NB4 (cell line): Measurements from ENCODE around the gene ANGPTL3.
"Not testable (repeated sequence)": the region's sequence is repeated elsewhere in the genome, so short reads cannot be mapped to it uniquely, and the experiment has no call there.

Experiments used
- DNase-seq: peaks from one replicate; pipeline ENCODE4 v3.0.0; 2010; ENCODE audit warnings: low read depth
- H3K4me3 ChIP-seq: one replicate; pipeline ENCODE4 v1.5.1; 2011; ENCODE audit warnings: mild to moderate bottlenecking, low read depth, low read length, moderate library complexity
- MYC ChIP-seq: IDR thresholded peaks from 2 replicates; pipeline ENCODE4 v1.6.1; 2011; ENCODE audit warnings: low read depth, low read length
- POLR2A ChIP-seq: IDR thresholded peaks from 2 replicates; pipeline ENCODE4 v1.6.1; 2011; ENCODE audit warnings: mild to moderate bottlenecking; ENCODE audit not compliant: insufficient read length; ENCODE audit errors: extremely low read depth
- TF ChIP-seq, protein P1 (sequence below): IDR thresholded peaks from one replicate; pipeline ENCODE4 v1.5.1; 2012; ENCODE audit warnings: low read depth, low read length
- TF ChIP-seq, protein P2 (sequence below): IDR thresholded peaks from 2 replicates; pipeline ENCODE4 v1.6.1; 2011; ENCODE audit warnings: low read depth, low read length

Gene ANGPTL3, protein sequence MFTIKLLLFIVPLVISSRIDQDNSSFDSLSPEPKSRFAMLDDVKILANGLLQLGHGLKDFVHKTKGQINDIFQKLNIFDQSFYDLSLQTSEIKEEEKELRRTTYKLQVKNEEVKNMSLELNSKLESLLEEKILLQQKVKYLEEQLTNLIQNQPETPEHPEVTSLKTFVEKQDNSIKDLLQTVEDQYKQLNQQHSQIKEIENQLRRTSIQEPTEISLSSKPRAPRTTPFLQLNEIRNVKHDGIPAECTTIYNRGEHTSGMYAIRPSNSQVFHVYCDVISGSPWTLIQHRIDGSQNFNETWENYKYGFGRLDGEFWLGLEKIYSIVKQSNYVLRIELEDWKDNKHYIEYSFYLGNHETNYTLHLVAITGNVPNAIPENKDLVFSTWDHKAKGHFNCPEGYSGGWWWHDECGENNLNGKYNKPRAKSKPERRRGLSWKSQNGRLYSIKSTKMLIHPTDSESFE

DNA sequence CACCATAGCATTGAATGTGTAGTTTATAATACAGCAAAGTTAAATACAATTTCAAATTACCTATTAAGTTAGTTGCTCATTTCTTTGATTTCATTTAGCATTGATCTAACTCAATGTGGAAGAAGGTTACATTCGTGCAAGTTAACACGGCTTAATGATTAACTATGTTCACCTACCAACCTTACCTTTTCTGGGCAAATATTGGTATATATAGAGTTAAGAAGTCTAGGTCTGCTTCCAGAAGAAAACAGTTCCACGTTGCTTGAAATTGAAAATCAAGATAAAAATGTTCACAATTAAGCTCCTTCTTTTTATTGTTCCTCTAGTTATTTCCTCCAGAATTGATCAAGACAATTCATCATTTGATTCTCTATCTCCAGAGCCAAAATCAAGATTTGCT, at the start of gene ANGPTL3:
TSS of gene ANGPTL3 (plus strand) at position 240 of the 400 bp plus-strand sequence. CDS start at position 287, 47 bp downstream.
- no peak for DNase-seq
- no peak within 1 kb of the TSS for H3K4me3 ChIP-seq
- TF ChIP-seq, protein P1, sequence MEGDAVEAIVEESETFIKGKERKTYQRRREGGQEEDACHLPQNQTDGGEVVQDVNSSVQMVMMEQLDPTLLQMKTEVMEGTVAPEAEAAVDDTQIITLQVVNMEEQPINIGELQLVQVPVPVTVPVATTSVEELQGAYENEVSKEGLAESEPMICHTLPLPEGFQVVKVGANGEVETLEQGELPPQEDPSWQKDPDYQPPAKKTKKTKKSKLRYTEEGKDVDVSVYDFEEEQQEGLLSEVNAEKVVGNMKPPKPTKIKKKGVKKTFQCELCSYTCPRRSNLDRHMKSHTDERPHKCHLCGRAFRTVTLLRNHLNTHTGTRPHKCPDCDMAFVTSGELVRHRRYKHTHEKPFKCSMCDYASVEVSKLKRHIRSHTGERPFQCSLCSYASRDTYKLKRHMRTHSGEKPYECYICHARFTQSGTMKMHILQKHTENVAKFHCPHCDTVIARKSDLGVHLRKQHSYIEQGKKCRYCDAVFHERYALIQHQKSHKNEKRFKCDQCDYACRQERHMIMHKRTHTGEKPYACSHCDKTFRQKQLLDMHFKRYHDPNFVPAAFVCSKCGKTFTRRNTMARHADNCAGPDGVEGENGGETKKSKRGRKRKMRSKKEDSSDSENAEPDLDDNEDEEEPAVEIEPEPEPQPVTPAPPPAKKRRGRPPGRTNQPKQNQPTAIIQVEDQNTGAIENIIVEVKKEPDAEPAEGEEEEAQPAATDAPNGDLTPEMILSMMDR: no peak
- TF ChIP-seq, protein P2, sequence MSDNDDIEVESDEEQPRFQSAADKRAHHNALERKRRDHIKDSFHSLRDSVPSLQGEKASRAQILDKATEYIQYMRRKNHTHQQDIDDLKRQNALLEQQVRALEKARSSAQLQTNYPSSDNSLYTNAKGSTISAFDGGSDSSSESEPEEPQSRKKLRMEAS: no peak
- no peak for TF ChIP-seq POLR2A
- TF ChIP-seq MYC: no peak

DNA sequence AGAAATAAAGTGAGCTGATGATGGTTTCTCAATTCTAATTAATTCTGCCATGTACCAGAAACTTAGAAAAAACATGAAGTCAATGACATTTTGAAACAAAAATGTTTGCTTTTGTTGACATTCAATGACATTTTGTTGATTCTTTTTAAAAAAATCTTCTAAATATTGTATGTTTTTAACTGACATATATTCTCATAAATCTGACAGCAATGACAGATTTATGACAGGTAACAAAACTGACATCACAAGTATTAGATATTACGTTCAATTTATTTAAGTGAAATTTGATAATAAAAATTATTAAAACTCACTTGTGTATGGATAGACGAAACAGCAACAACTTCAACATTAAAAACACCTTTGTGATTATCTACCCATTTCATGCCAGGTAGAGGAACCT, 36.0 kb upstream of the ANGPTL3 start:
- TF ChIP-seq POLR2A (no peak), MYC (no peak)
- TF ChIP-seq, protein P2: no peak
- TF ChIP-seq, protein P1: no peak
- no peak for DNase-seq
- H3K4me3 ChIP-seq: no peak overlapping the region

DNA sequence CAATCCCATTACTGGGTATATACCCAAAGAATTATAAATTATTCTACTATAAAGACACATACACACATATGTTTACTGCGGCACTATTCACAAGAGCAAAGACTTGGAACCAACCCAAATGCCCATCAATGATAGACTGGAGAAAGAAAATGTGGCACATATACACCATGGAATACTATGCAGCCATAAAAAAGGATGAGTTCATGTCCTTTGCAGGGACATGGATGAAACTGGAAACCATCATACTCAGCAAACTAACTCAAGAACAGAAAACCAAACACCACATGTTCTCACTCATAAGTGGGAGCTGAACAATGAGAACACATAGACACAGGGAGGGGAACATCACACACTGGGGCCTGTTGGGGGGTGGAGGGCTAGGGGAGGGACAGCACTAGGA, 30.1 kb upstream of the ANGPTL3 start:
- not testable (repeated sequence) for H3K4me3 ChIP-seq, DNase-seq

DNA sequence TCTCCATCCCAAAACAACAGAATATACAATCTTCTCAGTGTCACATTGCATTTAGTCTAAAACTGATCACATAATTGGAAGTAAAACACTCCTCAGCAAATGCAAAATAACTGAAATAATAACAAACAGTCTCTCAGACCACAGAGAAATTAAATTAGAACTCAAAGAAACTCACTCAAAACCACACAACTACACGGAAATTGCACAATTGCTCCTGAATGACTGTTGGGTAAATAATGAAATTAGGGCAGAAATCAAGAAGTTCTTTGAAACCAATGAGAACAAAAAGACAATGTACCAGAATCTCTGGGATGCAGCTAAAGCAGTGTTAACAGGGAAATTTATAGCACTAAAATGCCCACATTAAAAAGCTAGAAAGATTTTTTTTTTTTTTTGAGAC, 29.4 kb upstream of the ANGPTL3 start:
- H3K4me3 ChIP-seq: not testable (repeated sequence)
- peak; percentile 57 for DNase-seq

DNA sequence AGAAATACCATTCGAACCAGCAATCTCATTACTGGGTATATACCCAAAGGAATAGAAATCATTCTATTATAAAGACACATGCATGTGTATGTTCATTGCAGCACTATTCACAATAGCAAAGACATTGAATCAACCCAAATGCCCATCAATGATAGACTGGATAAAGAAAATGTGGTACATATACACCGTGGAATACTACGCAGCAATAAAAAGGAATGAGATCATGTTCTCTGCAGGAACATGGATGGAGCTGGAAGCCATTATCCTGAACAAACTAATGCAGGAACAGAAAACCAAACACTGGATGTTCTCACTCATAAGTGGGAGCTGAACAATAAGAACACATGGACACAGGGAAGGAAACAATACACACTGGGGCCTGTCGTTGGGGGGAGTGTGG, 25.8 kb upstream of the ANGPTL3 start:
- H3K4me3 ChIP-seq, DNase-seq: not testable (repeated sequence)

DNA sequence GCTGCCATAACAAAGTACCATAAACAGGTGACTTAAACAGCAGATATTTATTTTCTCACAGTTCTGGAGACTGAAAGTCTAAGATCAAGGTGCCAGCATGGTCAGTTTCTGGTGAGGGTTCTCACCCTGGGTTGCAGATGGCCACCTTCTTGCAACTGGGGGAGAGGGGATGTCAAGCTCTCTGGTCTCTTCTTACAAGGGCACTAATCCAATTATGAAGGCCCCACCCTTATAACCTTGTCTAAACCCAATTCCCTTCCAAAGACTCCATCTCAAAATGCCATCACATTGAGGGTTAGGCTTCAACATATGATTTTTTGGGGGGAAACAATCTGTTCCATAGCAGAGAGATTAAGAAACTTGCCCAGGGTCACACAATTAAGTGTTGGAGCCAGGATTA, 24.8 kb upstream of the ANGPTL3 start:
- DNase-seq: no peak
- TF ChIP-seq, protein P1: no peak
- no peak for TF ChIP-seq MYC
- TF ChIP-seq, protein P2: no peak
- no peak for TF ChIP-seq POLR2A
- no peak overlapping the region for H3K4me3 ChIP-seq

DNA sequence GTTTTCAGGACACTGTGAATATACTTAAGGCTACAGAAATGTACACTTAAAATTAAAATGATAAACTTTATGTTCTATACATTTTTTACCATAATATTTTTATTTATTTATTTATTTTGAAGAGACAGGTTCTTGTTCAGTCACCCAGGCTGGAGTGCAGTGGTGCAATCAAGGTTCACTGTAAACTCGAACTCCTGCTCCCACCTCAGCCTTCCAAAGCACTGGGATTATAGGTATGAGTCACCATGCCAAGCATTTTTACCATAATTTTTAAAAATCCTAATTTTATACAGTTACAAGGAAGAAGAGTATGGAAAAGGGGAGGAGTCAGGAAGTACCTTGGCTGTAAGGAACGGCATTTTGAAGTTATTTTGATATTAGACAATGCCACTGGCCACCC, 23.6 kb upstream of the ANGPTL3 start:
- H3K4me3 ChIP-seq: no peak overlapping the region
- DNase-seq: no peak
- TF ChIP-seq, protein P2: no peak
- TF ChIP-seq POLR2A (no peak), MYC (no peak)
- TF ChIP-seq, protein P1: no peak
